ENCODE results near the gene KXD1.

- TF ChIP-seq POLR2A (IDR thresholded peaks at IDR 0.05; ENCODE audit: low read depth, low read length) (no peak), TAF1 (IDR thresholded peaks at IDR 0.05; ENCODE audit: borderline replicate concordance, low read depth, low read length) (no peak), POLR2AphosphoS5 (IDR thresholded peaks at IDR 0.05; ENCODE audit: low read depth, low read length) (no peak)
Measured at GRCh38 chr19:18604820-18605159, 47.1 kb downstream of the KXD1 start.

All from GM12892 (cell line).